ENCODE measurements around the gene CDH10. TPM values are rescaled to one million over a fixed set of nuclear protein-coding genes. Genes with fewer than 3 reads are reported as not detected.

The CDH10 gene
- polyA plus RNA-seq, 1 of the 3 experiments (the other 2 are of a cell fraction) = 0.10 TPM

- Histone ChIP-seq H2AFZ (ENCODE audit: low read depth) (no peak overlapping the region), H3K4me3 (ENCODE audit: low read depth in 2 of 2, low read length in 1 of 2) (no peak overlapping the region), H3K9me2 (no peaks in the 10 kb centered on the region), H3K36me3 (replicated peaks in 1 of 2; ENCODE audit: control insufficient read depth in 1 of 2, insufficient read depth in 2 of 2, low read length in 1 of 2) (no peaks in the 10 kb centered on the region), H3K4me1 (ENCODE audit: control insufficient read depth in 1 of 2, insufficient read depth in 2 of 2, low read depth in 1 of 2, low read length in 1 of 2) (no peaks in the 10 kb centered on the region; a peak in 1 of 4 replicates), H3K4me2 (no peak overlapping the region), H3K27me3 (ENCODE audit: insufficient read depth) (no peaks in the 10 kb centered on the region), H4K20me1 (ENCODE audit: insufficient read depth) (no peaks in the 10 kb centered on the region), H3K9me3 (no peaks in the 10 kb centered on the region), H3K27ac (ENCODE audit: low read depth in 2 of 2, low read length in 1 of 2) (no peak overlapping the region), H3K9ac (no peak overlapping the region), H3F3A (replicated peaks; ENCODE audit: insufficient read depth) (no peaks in the 10 kb centered on the region), H3K79me2 (ENCODE audit: insufficient read depth) (no peaks in the 10 kb centered on the region)
- CTCF ChIA-PET = no interaction called here
- 6% methylated on average over 1 of the region's 1 CpG for WGBS (ENCODE audit: low lambda C conversion rate)
- TF ChIP-seq GABPA (IDR thresholded peaks at IDR 0.05; ENCODE audit: low read depth) (no peak), RCOR1 (IDR thresholded peaks at IDR 0.05; ENCODE audit: low read length) (no peak), RFX5 (IDR thresholded peaks at IDR 0.05; ENCODE audit: low read length) (no peak), FOXJ3 (CRISPR knock-in tag; IDR thresholded peaks at IDR 0.05) (no peak), TEAD4 (IDR thresholded peaks at IDR 0.05; ENCODE audit: borderline replicate concordance, insufficient read depth) (no peak), MAX (IDR thresholded peaks at IDR 0.05; ENCODE audit: low read depth) (no peak), NRF1 (IDR thresholded peaks at IDR 0.05; ENCODE audit: low read depth, low read length) (no peak), GATA2 (CRISPR knock-in tag; IDR thresholded peaks at IDR 0.05) (no peak), RAD21 (IDR thresholded peaks at IDR 0.05; ENCODE audit: low read length) (no peak), MEF2A (IDR thresholded peaks at IDR 0.05; ENCODE audit: borderline replicate concordance, low read depth) (no peak), POLR2AphosphoS5 (IDR thresholded peaks at IDR 0.05; ENCODE audit: low read depth, low read length) (no peak), USF2 (IDR thresholded peaks at IDR 0.05; ENCODE audit: borderline replicate concordance, low read depth, low read length) (no peak), YY1 (IDR thresholded peaks at IDR 0.05; ENCODE audit: low read depth) (no peak), JUND (IDR thresholded peaks at IDR 0.05) (no peak), CHD2 (IDR thresholded peaks at IDR 0.05; ENCODE audit: low read length, partially characterized antibody) (no peak), RXRA (IDR thresholded peaks at IDR 0.05; ENCODE audit: borderline replicate concordance, low read depth) (no peak), NFIC (IDR thresholded peaks at IDR 0.05; ENCODE audit: borderline replicate concordance) (no peak)
- POLR2A ChIA-PET = no interaction called here
- DNase-seq = no peak
These were observed 105.2 kb downstream of the CDH10 start for GRCh38 chr5:24539613-24540012.

- WGBS (ENCODE audit: low lambda C conversion rate) = 0% methylated on average over 1 of the region's 1 CpG
- Histone ChIP-seq H3F3A (replicated peaks; ENCODE audit: insufficient read depth) (no peaks in the 10 kb centered on the region), H2AFZ (ENCODE audit: low read depth) (no peak overlapping the region), H3K36me3 (replicated peaks in 1 of 2; ENCODE audit: control insufficient read depth in 1 of 2, insufficient read depth in 2 of 2, low read length in 1 of 2) (no peaks in the 10 kb centered on the region), H4K20me1 (ENCODE audit: insufficient read depth) (no peaks in the 10 kb centered on the region), H3K4me3 (ENCODE audit: low read depth in 2 of 2, low read length in 1 of 2) (no peak overlapping the region), H3K4me1 (ENCODE audit: control insufficient read depth in 1 of 2, insufficient read depth in 2 of 2, low read depth in 1 of 2, low read length in 1 of 2) (no peaks in the 10 kb centered on the region; a peak in 1 of 4 replicates), H3K27me3 (ENCODE audit: insufficient read depth) (no peaks in the 10 kb centered on the region), H3K4me2 (no peak overlapping the region), H3K9ac (no peak overlapping the region), H3K9me3 (no peaks in the 10 kb centered on the region), H3K27ac (ENCODE audit: low read depth in 2 of 2, low read length in 1 of 2) (no peak overlapping the region), H3K79me2 (ENCODE audit: insufficient read depth) (no peaks in the 10 kb centered on the region), H3K9me2 (no peaks in the 10 kb centered on the region)
- DNase-seq = no peak
- TF ChIP-seq MEF2A (IDR thresholded peaks at IDR 0.05; ENCODE audit: borderline replicate concordance, low read depth) = no peak
- ChIA-PET CTCF (no interaction called here), POLR2A (no interaction called here)
These were observed 106.4 kb downstream of the CDH10 start for GRCh38 chr5:24538346-24538745.
